ENCODE data around the gene WDR90. TPM values are rescaled to one million over a fixed set of nuclear protein-coding genes. Genes with fewer than 3 reads are reported as not detected.
A peak's percentile ranks its signal among the peaks of the same experiment; 100 is the strongest.

The WDR90 gene
- total and polyA plus RNA-seq, 2 of the 13 experiments (the other 11 are each of a cell fraction or from before 2014, with no cell fraction given) = 14.9 to 28.9 TPM

DNA sequence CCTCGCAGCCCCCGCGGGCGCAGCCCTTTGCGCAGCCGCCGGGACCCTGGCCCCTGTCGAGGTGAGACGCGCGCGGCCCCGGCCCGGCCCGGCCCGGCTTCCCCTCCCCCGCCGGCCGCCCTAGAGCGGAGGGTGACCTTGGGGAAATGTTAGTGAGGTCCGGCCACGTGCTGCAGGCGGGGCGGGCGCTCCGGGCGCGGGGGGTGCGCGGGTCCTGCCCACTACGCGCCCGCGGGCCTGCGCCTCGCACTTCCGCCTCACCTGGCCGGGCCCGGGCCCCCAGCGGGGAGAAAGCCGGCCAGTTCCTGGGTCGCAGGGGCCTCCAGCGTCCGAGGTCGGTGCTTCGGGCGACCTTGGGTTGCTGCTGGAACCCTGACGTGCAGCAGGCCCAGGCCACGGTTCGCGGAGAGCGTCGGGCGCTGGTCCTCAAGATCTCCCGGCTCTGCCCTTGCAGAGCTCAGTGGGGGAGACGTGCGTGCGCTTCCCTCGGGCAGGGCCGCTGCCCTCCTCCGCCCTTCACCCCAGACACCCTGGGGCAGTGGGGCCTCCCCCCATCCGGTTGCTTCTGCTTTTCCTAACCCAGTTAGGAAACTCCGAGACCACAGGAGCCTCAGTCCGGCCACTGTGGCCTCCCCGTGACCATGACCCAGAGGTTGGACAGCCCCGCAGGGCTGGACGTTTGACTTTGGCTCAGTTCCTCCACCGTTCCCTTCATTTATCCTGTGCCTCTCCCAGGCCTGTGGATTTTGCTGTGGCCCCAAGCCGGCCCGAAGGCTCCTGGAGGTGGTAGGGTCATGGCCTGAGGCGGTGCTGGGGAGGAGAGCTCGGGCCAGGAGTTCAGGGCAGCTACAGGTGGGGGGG, 6.7 kb upstream of the WDR90 start (continued):
- TF ChIP-seq ZBTB7A (CRISPR knock-in tag; IDR thresholded peaks at IDR 0.05) (peak; percentile 25; the same call in 1 of the 2 replicates), ATF7-NPFF (CRISPR knock-in tag; IDR thresholded peaks at IDR 0.05; ENCODE audit: low read depth) (peak; percentile 98), HNF4A (CRISPR knock-in tag; IDR thresholded peaks at IDR 0.05) (no peak), ZNF101 (CRISPR knock-in tag; IDR thresholded peaks at IDR 0.05; ENCODE audit: borderline replicate concordance, low read depth) (no peak), ZNF749 (CRISPR knock-in tag; IDR thresholded peaks at IDR 0.05; ENCODE audit: borderline replicate concordance) (peak; percentile 86), ZNF138 (CRISPR knock-in tag; IDR thresholded peaks at IDR 0.05; ENCODE audit: low read depth) (no peak), AKAP8 (CRISPR knock-in tag; IDR thresholded peaks at IDR 0.05) (no peak), ZBTB21 (CRISPR knock-in tag; IDR thresholded peaks at IDR 0.05) (no peak), FOXO1 (CRISPR knock-in tag; IDR thresholded peaks at IDR 0.05) (no peak), GTF2F1 (IDR thresholded peaks at IDR 0.05; ENCODE audit: low read length) (no peak), EED (CRISPR knock-in tag; IDR thresholded peaks at IDR 0.05) (no peak), BHLHE40 (IDR thresholded peaks at IDR 0.05; ENCODE audit: low read length) (peak; percentile 72), ZNF7 (CRISPR knock-in tag; IDR thresholded peaks at IDR 0.05) (no peak), ZNF569 (CRISPR knock-in tag; IDR thresholded peaks at IDR 0.05; ENCODE audit: borderline replicate concordance) (no peak), MAFG (CRISPR knock-in tag; IDR thresholded peaks at IDR 0.05) (no peak), ZNF891 (CRISPR knock-in tag; IDR thresholded peaks at IDR 0.05) (peak; percentile 78)
- TF ChIP-seq, protein P1, sequence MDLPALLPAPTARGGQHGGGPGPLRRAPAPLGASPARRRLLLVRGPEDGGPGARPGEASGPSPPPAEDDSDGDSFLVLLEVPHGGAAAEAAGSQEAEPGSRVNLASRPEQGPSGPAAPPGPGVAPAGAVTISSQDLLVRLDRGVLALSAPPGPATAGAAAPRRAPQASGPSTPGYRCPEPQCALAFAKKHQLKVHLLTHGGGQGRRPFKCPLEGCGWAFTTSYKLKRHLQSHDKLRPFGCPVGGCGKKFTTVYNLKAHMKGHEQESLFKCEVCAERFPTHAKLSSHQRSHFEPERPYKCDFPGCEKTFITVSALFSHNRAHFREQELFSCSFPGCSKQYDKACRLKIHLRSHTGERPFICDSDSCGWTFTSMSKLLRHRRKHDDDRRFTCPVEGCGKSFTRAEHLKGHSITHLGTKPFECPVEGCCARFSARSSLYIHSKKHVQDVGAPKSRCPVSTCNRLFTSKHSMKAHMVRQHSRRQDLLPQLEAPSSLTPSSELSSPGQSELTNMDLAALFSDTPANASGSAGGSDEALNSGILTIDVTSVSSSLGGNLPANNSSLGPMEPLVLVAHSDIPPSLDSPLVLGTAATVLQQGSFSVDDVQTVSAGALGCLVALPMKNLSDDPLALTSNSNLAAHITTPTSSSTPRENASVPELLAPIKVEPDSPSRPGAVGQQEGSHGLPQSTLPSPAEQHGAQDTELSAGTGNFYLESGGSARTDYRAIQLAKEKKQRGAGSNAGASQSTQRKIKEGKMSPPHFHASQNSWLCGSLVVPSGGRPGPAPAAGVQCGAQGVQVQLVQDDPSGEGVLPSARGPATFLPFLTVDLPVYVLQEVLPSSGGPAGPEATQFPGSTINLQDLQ (CRISPR knock-in tag; IDR thresholded peaks at IDR 0.05) = peak; percentile 87; the same call in 1 of the 2 replicates
- TF ChIP-seq, protein P2, sequence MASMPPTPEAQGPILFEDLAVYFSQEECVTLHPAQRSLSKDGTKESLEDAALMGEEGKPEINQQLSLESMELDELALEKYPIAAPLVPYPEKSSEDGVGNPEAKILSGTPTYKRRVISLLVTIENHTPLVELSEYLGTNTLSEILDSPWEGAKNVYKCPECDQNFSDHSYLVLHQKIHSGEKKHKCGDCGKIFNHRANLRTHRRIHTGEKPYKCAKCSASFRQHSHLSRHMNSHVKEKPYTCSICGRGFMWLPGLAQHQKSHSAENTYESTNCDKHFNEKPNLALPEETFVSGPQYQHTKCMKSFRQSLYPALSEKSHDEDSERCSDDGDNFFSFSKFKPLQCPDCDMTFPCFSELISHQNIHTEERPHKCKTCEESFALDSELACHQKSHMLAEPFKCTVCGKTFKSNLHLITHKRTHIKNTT (CRISPR knock-in tag; IDR thresholded peaks at IDR 0.05) = no peak
- TF ChIP-seq, protein P3, sequence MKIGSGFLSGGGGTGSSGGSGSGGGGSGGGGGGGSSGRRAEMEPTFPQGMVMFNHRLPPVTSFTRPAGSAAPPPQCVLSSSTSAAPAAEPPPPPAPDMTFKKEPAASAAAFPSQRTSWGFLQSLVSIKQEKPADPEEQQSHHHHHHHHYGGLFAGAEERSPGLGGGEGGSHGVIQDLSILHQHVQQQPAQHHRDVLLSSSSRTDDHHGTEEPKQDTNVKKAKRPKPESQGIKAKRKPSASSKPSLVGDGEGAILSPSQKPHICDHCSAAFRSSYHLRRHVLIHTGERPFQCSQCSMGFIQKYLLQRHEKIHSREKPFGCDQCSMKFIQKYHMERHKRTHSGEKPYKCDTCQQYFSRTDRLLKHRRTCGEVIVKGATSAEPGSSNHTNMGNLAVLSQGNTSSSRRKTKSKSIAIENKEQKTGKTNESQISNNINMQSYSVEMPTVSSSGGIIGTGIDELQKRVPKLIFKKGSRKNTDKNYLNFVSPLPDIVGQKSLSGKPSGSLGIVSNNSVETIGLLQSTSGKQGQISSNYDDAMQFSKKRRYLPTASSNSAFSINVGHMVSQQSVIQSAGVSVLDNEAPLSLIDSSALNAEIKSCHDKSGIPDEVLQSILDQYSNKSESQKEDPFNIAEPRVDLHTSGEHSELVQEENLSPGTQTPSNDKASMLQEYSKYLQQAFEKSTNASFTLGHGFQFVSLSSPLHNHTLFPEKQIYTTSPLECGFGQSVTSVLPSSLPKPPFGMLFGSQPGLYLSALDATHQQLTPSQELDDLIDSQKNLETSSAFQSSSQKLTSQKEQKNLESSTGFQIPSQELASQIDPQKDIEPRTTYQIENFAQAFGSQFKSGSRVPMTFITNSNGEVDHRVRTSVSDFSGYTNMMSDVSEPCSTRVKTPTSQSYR (CRISPR knock-in tag; IDR thresholded peaks at IDR 0.05; ENCODE audit: borderline replicate concordance) = peak; percentile 86; the same call in 1 of the 2 replicates
- TF ChIP-seq, protein P4, sequence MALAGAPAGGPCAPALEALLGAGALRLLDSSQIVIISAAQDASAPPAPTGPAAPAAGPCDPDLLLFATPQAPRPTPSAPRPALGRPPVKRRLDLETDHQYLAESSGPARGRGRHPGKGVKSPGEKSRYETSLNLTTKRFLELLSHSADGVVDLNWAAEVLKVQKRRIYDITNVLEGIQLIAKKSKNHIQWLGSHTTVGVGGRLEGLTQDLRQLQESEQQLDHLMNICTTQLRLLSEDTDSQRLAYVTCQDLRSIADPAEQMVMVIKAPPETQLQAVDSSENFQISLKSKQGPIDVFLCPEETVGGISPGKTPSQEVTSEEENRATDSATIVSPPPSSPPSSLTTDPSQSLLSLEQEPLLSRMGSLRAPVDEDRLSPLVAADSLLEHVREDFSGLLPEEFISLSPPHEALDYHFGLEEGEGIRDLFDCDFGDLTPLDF (CRISPR knock-in tag; IDR thresholded peaks at IDR 0.05) = 0 out of 2 replicates have a peak, but pooled peaks have one; percentile 46
